Head of caudate nucleus (tissue), 42 donors: ENCODE results near the gene CLIP3.
"Not testable (repeated sequence)": the region's sequence is repeated elsewhere in the genome, so short reads cannot be mapped to it uniquely, and the experiment has no call there.

ENCODE experiments used
- DNase-seq, 42 donors: peaks; one replicate each; pipeline versions ENCODE4 v3.0.0 to v3.0.0-alpha.2; 2020 to 2021; ENCODE audit warnings: mixed read lengths in 7 of 42
- intact Hi-C: fragments of 100-400 bp; cut with DNase I; formaldehyde crosslinking; loops from one replicate; pipeline ENCODE4 v1.15.0; 2022

The CLIP3 gene

DNA sequence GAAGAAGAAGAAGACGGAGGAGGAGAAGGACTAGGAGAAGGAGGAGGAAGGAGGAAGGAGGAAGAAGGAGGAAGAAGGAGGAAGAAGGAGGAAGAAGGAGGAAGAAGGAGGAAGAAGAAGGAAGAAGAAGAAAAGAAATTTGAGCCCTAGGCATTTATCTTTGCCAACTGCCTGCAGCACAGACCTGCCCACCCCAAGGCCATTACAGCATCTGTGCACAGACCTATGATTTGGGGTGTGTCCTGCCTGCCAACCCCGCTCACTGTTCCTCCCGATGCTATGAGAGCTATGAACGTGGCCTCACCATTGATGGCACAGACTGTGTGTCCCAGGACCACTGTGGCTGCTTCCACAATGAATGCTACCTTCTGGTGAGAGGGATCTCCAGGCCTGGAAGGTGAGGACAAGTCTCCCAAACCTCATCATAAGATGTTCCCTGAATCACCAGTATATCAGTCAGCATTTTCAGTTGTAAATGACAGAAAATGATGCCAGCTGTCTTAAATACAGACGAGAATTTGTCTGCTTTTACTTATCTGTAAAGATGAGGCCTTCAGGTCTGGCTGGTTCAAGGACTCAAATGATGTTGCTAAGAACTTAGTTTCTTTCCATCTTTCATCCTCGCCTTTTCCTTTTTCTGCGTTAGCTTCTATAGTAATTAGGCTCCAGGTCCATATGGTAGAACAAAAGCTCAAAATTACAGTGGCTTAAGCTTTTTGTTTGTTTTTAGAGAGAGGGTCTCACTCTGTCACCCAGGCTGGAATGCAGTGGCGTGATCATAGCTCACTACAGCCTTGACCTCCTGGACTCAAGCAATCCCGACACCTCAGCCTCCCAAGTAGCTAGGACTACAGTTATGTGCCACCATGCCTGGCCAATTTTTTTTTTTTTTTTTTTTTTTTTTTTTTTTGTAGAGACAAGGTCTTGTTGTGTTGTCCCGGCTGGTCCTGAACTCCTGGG is 41.6 kb downstream of the CLIP3 start:
- no peak for DNase-seq
- intact Hi-C loops = loop anchor here (10.0 kb wide), 1 partner anchor 64 kb away; the partner anchor contains the start of genes THAP8 and WDR62

DNA sequence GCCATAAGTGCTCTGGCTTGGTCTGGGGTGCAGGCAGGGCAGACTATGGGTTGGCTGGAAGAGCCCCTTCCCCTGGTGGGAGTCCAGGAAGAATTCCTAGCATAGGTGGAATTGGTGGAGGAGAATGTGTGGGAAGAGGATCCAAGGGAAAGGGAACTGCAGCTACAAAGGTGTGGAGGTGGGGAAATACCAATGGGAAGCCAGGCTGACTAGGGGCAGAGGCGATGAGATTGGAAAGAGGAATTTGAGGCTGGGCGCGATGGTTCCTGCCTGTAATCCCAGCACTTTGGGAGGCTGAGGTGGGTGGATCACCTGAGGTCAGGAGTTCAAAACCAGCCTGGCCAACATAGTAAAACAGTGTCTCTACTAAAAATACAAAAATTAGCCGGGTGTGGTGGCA is 42.5 kb downstream of the CLIP3 start:
- intact Hi-C loops = loop anchor here (10.0 kb wide), 1 partner anchor 65 kb away; the partner anchor contains the start of genes THAP8 and WDR62
- DNase-seq = no peak

DNA sequence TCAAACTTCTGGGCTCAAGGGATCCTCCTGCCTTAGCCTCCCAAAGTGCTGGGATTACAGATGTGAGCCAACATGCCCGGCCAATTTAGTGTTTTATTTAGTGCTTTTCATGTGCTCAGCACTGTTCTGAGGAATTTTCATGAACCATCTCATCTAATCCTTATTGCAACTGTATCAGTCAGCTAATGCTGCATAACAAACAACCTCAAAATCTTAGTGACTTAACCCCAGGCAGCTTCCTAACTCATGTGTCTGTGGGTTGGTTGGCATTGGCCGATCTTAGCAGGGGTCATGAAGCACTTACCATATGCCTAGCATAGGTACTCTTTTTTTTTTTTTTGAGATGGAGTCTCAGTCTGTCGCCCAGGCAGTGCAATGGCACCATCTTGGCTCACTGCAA is 43.8 kb downstream of the CLIP3 start:
- intact Hi-C loops = no loop called here
- DNase-seq = no peak

DNA sequence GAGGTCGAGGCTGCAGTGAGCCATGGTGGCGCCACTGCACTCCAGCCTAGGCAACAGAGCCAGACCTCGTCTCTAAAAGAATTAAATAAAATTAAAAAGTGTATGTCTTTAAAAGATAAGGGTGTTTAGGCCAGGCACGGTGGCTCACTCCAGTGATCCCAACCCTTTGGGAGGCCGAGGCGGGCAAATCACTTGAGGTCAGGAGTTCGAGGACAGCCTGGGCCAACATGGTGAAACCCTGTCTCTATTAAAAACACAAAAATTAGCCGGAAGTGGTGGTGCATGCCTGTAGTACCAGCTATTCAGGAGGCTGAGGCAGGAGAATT is 45.1 kb downstream of the CLIP3 start:
- intact Hi-C loops = no loop called here
- DNase-seq = no peak

DNA sequence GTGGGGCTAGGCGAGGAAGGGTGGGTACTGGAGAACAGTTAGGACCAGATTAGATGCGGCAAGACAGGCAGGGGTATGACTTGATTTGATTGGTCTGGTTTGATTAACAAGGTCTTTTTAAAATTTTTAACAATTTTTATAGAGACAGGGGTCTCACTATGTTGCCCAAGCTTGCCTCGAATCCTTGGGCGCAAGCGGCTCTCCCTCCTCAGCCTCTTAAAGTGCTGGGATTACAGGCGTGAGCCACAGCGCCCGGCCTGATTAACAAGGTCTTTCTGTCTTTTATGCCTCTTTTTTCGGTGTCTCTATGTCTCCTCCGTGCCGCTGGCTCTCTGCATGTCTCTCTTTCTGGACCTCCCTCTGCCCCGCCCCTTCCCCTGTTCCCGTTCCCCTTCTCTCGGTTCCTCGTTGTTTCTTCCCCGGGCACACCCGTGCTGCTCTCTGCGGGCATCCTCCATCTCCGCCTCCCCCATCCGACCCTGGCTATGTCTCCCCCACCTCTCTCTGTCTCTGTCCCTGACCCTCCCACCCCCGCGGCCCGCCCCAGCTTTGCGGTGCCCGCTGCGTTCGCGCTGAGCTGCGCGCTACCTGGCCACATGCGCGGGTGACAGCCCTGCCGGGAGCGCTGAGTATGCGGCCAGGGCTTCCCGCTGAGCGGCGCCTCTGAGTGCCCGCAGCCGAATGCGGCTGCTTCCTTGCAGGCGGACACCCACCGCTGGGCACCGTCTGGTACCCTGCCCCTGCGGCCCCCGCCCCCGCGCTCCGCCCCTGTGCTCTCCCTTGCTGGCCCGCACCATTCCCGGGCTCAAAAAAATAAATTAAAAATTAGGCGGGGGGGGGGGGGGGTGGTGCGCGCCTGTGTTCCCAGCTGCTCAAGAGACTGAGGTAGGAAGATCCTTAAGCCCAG is 45.8 kb downstream of the CLIP3 start:
- intact Hi-C loops = no loop called here
- peak; percentile 26 to 77 (median 55) for DNase-seq

DNA sequence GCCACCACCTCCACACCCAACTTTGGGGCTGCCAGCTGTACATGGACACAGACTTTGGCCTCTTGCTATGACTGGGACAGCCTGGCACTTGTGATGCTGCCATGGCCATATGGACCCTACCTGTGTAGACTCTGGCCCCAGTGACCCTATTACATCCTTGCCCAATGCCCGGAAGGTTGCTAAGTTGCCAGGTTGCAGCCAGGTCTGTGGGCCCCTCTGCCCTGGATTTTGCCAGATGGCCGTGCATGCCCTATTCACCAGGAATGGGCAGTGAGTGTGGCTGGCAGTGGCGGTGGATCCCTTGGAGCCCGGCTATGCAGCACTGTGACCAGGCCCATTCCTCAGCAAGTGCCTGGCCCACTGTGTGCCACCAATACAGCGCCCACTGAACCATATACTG is 46.6 kb downstream of the CLIP3 start:
- DNase-seq = no peak
- intact Hi-C loops = no loop called here

DNA sequence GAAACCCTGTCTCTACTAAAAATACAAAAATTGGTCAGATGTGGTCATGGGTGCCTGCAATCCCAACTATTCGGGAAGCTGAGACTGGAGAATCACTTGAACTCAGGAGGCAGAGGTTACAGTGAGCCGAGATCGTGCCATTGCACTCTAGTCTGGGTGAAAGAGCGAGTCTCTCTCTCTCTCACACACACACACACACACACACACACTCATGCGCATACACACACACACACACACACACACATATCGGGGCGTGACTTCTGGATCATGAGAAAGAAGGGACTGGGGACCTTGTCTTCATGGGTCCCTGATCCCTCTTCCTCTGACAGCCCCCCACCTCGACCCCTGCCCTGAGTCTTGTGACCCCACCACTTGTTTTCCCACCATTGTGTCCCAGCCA is 49.5 kb downstream of the CLIP3 start:
- no peak for DNase-seq
- intact Hi-C loops = no loop called here

DNA sequence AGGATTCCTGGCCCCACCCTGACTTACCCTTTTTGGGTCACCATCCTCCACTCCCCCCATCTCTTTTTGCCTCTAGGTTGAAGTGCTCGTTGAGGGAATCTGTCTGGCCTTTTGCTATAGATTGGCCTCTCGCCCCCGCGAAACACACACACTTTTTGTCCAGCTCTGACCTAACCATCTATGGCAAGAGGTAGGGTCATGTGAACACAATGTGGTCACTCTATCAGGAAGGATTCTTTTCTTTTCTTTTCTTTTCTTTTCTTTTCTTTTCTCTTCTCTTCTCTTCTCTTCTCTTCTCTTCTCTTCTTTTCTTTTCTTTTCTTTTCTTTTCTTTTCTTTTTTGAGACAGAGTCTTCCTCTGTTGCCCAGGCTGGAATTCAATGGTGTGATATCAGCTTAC is 51.7 kb downstream of the CLIP3 start:
- intact Hi-C loops, DNase-seq: not testable (repeated sequence)

DNA sequence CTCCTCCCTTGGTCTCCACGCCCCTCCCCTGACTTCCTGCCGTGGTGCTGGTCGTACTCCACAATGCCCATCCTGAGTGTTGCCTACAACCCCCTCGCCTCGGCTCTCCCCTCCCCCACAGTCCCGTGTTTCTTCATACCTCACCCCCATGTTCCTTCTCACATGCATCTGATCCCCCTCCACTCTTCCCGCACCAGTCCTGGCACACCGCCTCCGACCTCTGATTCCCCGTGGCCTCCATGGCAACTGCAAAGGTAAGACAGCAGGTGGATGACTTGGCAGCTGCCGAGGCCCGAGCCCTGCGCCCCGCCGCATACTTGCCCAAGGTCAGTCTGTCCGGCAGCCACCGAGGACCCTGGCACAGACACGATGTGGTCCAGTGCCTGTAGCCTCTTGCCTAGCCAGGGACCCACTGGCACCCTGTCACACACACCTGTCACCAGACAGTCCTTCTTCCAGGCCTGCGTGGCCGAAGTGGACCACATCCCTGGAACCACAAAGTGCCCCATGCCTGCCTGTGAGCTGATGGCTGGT is 53.8 kb downstream of the CLIP3 start:
- DNase-seq = peak in 37 of 42 donors; percentile 12 to 77 (median 48)
- intact Hi-C loops = no loop called here

DNA sequence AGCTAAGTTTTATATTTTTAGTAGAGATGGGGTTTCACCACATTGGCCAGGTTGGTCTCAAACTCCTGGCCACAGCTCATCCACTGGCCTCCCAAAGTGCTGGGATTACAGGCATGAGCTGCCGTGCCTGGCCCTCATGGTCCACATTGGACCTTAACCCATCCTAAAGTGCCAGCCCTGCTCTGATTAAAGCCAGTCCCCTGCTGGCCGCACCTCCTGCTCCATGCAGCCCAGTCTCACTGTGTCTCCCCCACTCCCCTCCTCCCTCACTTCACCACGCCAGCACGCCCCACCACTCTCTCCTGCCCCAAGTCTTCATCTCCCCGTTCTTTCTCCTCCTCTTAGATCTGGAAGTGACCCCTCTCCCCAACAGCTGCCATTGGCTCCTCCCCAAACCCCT is 54.4 kb downstream of the CLIP3 start:
- DNase-seq = no peak
- intact Hi-C loops = no loop called here

DNA sequence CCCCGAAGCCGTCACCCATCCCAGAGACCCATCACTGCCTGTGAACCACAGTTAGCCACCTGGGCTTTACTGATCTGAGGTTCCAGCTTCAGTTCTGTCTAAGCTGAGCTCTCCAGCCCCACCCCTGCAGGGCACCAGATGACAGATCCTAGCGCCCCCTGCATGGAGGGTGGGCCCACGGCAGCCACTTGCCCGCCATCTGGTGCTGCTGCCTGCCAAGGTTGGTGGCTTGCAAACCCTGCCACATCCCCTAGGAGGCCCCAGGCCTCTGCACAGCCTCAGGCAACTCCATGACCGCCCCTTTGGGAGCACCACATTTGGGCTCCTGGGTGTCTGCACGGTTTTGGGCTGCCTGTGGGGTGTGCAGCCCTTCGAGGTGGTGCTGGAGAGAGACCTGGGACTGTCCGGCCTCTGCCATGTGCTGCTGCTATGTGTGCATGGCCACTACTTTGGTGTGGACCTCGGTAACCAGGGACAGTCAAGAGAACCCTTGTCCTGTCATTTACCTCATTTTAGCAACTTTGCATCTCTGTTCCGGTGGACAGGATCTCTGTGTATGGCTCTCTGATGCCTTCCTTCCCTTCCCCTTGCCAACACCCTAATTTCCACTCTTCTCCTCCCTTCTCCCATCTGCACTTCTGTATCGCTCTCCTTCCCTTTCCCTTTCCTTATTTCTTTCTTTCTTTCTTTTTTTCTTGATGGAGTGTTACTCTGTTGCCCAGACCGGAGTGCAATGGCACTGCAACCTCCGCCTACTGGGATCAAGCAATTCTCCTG is 55.0 kb downstream of the CLIP3 start:
- intact Hi-C loops = no loop called here

DNA sequence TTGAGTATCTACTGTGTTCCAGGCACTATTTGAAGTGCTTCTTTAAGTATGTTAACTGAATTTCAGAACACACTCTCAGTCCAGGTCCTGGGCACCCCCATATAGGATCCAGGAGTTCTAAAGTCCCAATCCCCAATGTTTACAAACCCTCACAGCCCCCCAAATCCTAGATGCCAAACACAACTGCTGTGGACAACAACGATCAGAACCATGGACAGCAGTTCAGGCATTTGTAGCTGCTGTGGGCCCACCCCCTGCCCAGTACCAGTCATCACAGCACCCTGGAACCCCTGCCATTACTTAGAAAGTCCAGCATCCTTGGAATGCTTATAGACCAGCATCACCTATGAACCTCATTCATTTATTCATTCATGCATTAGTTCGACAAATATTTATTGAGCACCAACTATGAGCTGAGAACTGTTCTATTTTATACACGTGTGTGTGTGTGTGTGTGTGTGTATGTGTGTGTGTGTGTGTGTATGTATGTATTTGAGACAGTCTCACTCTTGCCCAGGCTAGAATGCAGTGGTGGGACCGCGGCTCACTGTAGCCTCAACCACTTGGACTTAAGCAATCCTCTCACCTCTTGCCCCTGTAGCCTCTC is 57.0 kb downstream of the CLIP3 start:
- no peak for DNase-seq
- intact Hi-C loops = no loop called here

More for the DNA sequence above, 55.0 kb downstream of the CLIP3 start:
- no peak for DNase-seq

DNA sequence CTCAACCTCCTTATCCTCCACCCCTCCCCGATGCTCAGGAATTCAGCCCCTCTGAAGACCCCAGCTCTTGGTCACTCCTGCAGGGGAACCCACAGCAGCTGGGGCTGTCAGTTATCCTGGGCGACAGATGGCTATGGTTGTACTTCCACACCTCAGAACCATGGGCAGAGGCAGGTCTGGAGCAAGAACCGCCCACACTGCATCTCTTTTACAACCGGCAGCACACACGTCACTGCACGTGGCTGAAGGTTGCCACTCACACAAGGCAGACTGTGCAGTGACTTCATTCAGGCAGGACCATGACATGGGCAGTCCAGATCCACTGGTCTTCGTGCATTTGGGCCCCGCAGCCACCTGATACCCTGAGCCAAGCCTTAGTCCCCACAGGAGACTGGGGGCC is 59.2 kb downstream of the CLIP3 start:
- intact Hi-C loops = no loop called here
- no peak for DNase-seq

DNA sequence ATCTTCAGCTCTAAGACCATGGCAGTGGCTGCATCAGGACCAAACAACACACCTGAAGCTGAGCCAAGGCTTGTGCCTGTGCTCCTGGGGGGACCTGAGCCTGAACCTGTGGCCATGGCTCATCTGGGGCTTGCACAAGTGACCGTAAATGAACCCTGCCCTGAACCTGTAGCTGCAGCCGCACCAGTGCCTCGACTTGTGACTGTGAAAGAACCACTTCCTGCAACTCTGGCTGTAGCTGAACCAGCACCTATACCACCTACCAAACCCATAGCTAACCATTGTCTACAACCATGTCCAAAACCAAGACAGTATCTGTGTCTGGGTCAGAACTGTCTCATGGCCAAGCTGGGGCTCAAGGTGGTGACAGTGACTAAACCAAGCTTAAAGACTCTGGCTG is 65.9 kb downstream of the CLIP3 start:
- intact Hi-C loops = no loop called here
- DNase-seq = no peak
